Measurements from ENCODE around the gene PPP2R5E.
A peak's percentile ranks its signal among the peaks of the same experiment; 100 is the strongest.

The PPP2R5E gene

DNA sequence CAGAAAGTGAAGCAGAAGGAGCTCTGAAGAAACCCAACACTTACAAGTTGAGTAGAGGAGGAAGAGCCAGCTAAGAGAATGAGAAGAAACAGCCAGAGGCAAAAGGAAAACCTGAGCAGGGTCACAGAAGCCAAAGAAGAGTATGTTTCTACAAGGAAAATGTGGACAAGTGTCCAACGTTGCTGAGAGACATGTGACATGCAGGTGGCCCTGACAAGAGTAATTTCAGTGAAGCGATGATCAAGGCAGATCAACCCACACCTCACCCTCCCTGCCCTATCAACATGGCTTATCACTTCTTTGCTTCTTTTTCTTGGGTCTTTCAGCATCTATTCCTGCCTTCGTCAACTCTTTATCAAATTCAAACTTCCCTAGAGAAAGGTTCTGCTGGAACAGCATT is 68.3 kb downstream of the PPP2R5E start:
- no peak overlapping the region for H3K4me2 ChIP-seq (ENCODE audit: low read length)
- H3K36me3 ChIP-seq (ENCODE audit: insufficient read depth, low read length), result peaks cover 5% of the 10 kb centered on the region; the same call in 1 of the 2 replicates
- no peaks in the 10 kb centered on the region for H3K9me3 ChIP-seq (ENCODE audit: low read length)
- H3F3A ChIP-seq (ENCODE audit: insufficient read depth, low read length), result no peaks in the 10 kb centered on the region
- H3K9me2 ChIP-seq (ENCODE audit: low read depth, low read length), result no peaks in the 10 kb centered on the region
- H3K27ac ChIP-seq (ENCODE audit: low read depth, low read length, poor library complexity, severe bottlenecking), result peak overlapping the region; percentile 16
- H3K4me1 ChIP-seq (ENCODE audit: insufficient read depth, low read length, severe bottlenecking), result peaks cover 69% of the 10 kb centered on the region
- no peak for TF ChIP-seq EZH2 (IDR thresholded peaks at IDR 0.05; ENCODE audit: borderline replicate concordance, low read length)
- TF ChIP-seq, protein P1, sequence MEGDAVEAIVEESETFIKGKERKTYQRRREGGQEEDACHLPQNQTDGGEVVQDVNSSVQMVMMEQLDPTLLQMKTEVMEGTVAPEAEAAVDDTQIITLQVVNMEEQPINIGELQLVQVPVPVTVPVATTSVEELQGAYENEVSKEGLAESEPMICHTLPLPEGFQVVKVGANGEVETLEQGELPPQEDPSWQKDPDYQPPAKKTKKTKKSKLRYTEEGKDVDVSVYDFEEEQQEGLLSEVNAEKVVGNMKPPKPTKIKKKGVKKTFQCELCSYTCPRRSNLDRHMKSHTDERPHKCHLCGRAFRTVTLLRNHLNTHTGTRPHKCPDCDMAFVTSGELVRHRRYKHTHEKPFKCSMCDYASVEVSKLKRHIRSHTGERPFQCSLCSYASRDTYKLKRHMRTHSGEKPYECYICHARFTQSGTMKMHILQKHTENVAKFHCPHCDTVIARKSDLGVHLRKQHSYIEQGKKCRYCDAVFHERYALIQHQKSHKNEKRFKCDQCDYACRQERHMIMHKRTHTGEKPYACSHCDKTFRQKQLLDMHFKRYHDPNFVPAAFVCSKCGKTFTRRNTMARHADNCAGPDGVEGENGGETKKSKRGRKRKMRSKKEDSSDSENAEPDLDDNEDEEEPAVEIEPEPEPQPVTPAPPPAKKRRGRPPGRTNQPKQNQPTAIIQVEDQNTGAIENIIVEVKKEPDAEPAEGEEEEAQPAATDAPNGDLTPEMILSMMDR (IDR thresholded peaks at IDR 0.05; ENCODE audit: low read length), result no peak
- peaks cover 87% of the 10 kb centered on the region for H3K79me2 ChIP-seq (ENCODE audit: insufficient read depth, low read length)
- no peak overlapping the region for H3K9ac ChIP-seq (ENCODE audit: low read length)
- H3K4me3 ChIP-seq (ENCODE audit: low read depth, low read length, poor library complexity, severe bottlenecking), result no peak overlapping the region
- no peak overlapping the region for H2AFZ ChIP-seq (ENCODE audit: low read length)
- H4K20me1 ChIP-seq (ENCODE audit: insufficient read depth, low read length), result no peaks in the 10 kb centered on the region
- H3K27me3 ChIP-seq (ENCODE audit: insufficient read depth, low read length), result no peaks in the 10 kb centered on the region

DNA sequence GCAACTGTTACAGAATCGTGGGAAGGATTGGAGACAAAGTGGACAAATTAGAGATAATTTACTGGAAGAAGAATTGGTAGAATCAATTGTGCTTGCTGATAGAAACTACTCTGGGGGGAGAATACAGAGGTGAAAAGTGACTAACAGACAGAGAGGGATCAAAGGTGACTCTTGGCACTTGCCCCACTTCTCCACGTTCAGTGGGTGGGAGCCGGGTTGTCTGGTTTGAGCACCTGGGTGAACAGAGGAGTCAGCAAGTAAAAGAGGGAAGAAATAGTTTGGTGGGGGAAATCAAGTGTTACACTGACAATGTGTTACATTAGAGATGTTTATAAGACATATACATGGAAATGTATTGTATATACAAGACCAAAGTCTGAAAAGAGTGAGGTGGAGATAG is 69.1 kb downstream of the PPP2R5E start:
- no peaks in the 10 kb centered on the region for H3F3A ChIP-seq (ENCODE audit: insufficient read depth, low read length)
- no peaks in the 10 kb centered on the region for H4K20me1 ChIP-seq (ENCODE audit: insufficient read depth, low read length)
- H3K27ac ChIP-seq (ENCODE audit: low read depth, low read length, poor library complexity, severe bottlenecking), result no peak overlapping the region
- H3K27me3 ChIP-seq (ENCODE audit: insufficient read depth, low read length), result no peaks in the 10 kb centered on the region
- TF ChIP-seq EZH2 (IDR thresholded peaks at IDR 0.05; ENCODE audit: borderline replicate concordance, low read length), result no peak
- TF ChIP-seq, protein P1 (IDR thresholded peaks at IDR 0.05; ENCODE audit: low read length), result no peak
- H3K9me2 ChIP-seq (ENCODE audit: low read depth, low read length), result no peaks in the 10 kb centered on the region
- H3K4me3 ChIP-seq (ENCODE audit: low read depth, low read length, poor library complexity, severe bottlenecking), result no peak overlapping the region
- H3K79me2 ChIP-seq (ENCODE audit: insufficient read depth, low read length), result peaks cover 88% of the 10 kb centered on the region
- H3K4me1 ChIP-seq (ENCODE audit: insufficient read depth, low read length, severe bottlenecking), result peaks cover 62% of the 10 kb centered on the region
- peaks cover 5% of the 10 kb centered on the region; the same call in 1 of the 2 replicates for H3K36me3 ChIP-seq (ENCODE audit: insufficient read depth, low read length)
- H3K9me3 ChIP-seq (ENCODE audit: low read length), result no peaks in the 10 kb centered on the region
- H3K9ac ChIP-seq (ENCODE audit: low read length), result no peak overlapping the region
- no peak overlapping the region for H3K4me2 ChIP-seq (ENCODE audit: low read length)
- H2AFZ ChIP-seq (ENCODE audit: low read length), result no peak overlapping the region

DNA sequence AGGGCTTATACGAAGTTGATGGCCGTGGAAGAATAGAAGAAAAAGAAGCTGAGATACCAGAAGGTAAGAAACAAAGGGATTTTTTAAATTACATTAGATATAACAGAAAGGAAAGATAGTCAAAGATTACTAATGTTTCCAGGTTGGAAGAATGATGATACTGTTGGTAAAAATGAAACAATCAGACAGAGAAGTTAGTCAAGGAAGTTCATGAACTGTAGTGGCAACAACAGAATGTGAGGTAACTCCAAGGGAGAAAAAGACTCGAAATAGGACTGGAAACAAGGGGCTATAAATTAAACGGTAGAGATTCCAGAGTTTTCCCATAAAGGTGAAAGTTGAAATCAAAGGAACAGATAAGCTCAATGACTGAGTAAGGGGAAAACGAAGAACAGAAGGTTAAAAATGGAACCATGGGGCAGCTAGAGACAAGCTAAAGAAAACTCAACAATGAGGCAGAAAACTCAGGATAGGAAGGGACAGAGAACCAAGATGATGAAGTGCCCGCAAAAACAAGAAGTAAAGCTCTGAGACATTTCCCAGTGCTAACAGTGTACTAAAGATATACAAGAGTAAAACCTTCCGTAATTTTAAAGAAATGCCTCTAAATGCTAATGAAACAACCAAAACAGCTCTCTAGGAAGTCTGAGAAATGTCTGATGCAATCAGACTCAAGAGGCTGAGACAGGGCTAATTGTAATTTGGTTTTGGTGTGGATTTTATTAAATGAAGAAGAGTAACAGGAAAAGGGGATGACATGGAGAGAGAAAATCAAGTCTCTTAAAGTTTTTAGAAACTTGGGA is 70.0 kb downstream of the PPP2R5E start:
- Histone ChIP-seq H3K27me3 (ENCODE audit: insufficient read depth, low read length) (no peaks in the 10 kb centered on the region), H2AFZ (ENCODE audit: low read length) (no peak overlapping the region), H3F3A (ENCODE audit: insufficient read depth, low read length) (no peaks in the 10 kb centered on the region), H3K79me2 (ENCODE audit: insufficient read depth, low read length) (peaks cover 87% of the 10 kb centered on the region), H3K27ac (ENCODE audit: low read depth, low read length, poor library complexity, severe bottlenecking) (no peak overlapping the region), H3K4me2 (ENCODE audit: low read length) (no peak overlapping the region), H4K20me1 (ENCODE audit: insufficient read depth, low read length) (no peaks in the 10 kb centered on the region), H3K4me1 (ENCODE audit: insufficient read depth, low read length, severe bottlenecking) (peaks cover 57% of the 10 kb centered on the region), H3K9ac (ENCODE audit: low read length) (no peak overlapping the region), H3K4me3 (ENCODE audit: low read depth, low read length, poor library complexity, severe bottlenecking) (no peak overlapping the region), H3K9me3 (ENCODE audit: low read length) (no peaks in the 10 kb centered on the region), H3K9me2 (ENCODE audit: low read depth, low read length) (no peaks in the 10 kb centered on the region), H3K36me3 (ENCODE audit: insufficient read depth, low read length) (peaks cover 5% of the 10 kb centered on the region; the same call in 1 of the 2 replicates)
- no peak for TF ChIP-seq EZH2 (IDR thresholded peaks at IDR 0.05; ENCODE audit: borderline replicate concordance, low read length)
- TF ChIP-seq, protein P1 (IDR thresholded peaks at IDR 0.05; ENCODE audit: low read length), result no peak

All from OCI-LY1 (cell line).